Keratinocyte (primary cell): ENCODE measurements around the gene BNIP5.

Experiments used
- CTCF ChIP-seq, 3 experiments: IDR thresholded peaks in 1 of 3; conservative IDR thresholded peaks in 1 of 3; optimal IDR thresholded peaks in 1 of 3; 2 replicates in 2 of 3; 3 replicates in 1 of 3; pipeline versions ENCODE3 to v1.5.1; 2011; ENCODE audit warnings: low read length in 3 of 3, mild to moderate bottlenecking in 3 of 3, moderate library complexity in 2 of 3, control low read depth in 1 of 3, inconsistent platforms in 1 of 3; ENCODE audit not compliant: insufficient read depth in 2 of 3; ENCODE audit errors: extremely low read depth in 1 of 3
- EZH2 ChIP-seq: IDR thresholded peaks from one replicate; pipeline ENCODE4 v1.6.1; 2012; ENCODE audit warnings: inconsistent platforms, mild to moderate bottlenecking, low read length, moderate library complexity

- TF ChIP-seq CTCF (optimal IDR thresholded peaks at IDR 0.05 in 1 of 3, IDR thresholded peaks at IDR 0.05 in 1 of 3, conservative IDR thresholded peaks at IDR 0.05 in 1 of 3; ENCODE audit: extremely low read depth in 1 of 3, insufficient read depth in 2 of 3, low read length in 3 of 3) (no peak), EZH2 (no peak)
These were observed 23.6 kb downstream of the BNIP5 start for GRCh38 chr6:36312854-36313648.
